ENCODE data around the gene PSME2.

PSME2 gene

GRCh38 chr14:24179294-24179960, 33.0 kb upstream of the PSME2 start:
- no peak for ATAC-seq

DNA sequence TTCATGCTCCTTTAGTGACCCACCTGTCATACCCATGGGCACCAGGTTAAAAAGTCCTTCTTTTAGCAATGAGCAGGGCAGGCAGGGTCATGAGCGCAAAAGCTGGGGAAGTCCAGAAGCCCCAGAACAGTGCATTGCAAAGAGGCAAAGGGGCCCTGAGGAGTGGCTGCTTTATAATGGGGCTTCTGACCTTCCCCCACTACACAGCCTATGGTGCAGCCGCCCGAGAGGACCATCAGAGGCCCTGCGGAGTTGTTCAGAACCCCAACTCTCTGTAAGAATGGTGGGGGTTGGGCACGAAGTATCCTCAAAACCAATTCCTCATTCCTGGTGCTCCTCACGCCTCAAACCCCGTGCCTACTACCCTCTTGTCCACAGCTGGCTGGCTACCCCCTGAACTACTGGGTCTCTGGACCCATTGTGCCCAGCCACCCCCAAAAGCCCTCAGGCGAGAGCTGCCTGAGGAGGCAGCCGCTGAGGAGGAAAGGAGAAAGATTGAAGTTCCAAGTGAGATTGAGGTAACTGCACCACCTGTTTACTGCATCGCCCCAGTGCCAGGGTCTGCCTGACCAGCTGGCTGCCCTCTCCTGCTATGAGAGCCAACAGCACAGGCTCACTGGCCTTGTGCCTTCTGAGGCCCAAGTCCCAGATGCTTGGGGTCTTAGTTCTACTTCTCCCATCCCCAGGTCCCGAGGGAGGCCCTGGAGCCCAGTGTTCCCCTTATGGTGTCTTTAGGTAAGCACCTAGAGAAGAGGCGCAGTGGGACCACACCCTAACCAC, 32.2 kb upstream of the PSME2 start:
- ATAC-seq: no peak

GRCh38 chr14:24177891-24178290, 31.5 kb upstream of the PSME2 start:
- ATAC-seq: no peak

GRCh38 chr14:24177041-24177825, 30.8 kb upstream of the PSME2 start:
- no peak for ATAC-seq

- no peak for ATAC-seq
These were observed 30.2 kb upstream of the PSME2 start for GRCh38 chr14:24176599-24176998.

DNA sequence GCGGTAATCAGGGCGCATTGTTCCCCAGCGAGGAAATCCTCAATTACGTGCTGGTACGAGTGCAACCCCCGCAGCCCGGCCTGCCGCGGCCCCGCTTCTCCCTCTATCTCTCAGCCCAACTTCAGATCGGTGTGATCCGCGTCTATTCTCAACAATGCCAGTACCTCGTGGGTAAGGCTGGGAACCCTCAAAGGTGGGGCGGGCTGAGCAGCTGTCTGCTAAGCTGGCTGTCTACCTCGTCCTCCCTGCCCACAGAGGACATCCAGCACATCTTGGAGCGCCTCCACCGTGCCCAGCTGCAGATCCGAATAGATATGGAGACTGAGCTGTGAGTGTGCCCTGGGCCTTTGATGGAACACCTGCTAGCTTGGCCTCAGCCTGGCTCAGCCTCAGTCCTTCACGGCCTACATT, 26.5 kb upstream of the PSME2 start:
- ATAC-seq: no peak

GRCh38 chr14:24172261-24172860, 26.0 kb upstream of the PSME2 start:
- ATAC-seq: no peak

GRCh38 chr14:24171422-24172260, 25.2 kb upstream of the PSME2 start, which contains the start of gene REC8:
Gene REC8 (plus strand): TSS chr14:24172080. CDS start chr14:24172553, 473 bp downstream.
- peak; percentile 76 to 80 for ATAC-seq

- no peak for ATAC-seq
These were observed 21.2 kb upstream of the PSME2 start for GRCh38 chr14:24167469-24168114.

GRCh38 chr14:24165785-24166184, 19.4 kb upstream of the PSME2 start:
- no peak for ATAC-seq

GRCh38 chr14:24164518-24164991, 18.1 kb upstream of the PSME2 start:
- ATAC-seq: no peak

DNA sequence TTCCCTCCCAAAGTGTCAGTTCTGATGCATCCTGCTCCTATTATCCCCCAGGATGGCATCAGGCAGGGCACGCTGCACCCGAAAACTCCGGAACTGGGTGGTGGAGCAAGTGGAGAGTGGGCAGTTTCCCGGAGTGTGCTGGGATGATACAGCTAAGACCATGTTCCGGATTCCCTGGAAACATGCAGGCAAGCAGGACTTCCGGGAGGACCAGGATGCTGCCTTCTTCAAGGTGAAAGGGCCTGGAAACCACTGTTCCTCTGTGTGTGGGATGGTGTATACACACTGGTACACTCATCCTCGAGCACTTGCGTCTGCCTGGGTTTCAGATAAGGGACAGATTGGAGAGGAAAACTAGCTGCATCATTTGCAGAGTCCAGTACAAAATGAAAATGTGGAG, 15.7 kb upstream of the PSME2 start:
- no peak for ATAC-seq

DNA sequence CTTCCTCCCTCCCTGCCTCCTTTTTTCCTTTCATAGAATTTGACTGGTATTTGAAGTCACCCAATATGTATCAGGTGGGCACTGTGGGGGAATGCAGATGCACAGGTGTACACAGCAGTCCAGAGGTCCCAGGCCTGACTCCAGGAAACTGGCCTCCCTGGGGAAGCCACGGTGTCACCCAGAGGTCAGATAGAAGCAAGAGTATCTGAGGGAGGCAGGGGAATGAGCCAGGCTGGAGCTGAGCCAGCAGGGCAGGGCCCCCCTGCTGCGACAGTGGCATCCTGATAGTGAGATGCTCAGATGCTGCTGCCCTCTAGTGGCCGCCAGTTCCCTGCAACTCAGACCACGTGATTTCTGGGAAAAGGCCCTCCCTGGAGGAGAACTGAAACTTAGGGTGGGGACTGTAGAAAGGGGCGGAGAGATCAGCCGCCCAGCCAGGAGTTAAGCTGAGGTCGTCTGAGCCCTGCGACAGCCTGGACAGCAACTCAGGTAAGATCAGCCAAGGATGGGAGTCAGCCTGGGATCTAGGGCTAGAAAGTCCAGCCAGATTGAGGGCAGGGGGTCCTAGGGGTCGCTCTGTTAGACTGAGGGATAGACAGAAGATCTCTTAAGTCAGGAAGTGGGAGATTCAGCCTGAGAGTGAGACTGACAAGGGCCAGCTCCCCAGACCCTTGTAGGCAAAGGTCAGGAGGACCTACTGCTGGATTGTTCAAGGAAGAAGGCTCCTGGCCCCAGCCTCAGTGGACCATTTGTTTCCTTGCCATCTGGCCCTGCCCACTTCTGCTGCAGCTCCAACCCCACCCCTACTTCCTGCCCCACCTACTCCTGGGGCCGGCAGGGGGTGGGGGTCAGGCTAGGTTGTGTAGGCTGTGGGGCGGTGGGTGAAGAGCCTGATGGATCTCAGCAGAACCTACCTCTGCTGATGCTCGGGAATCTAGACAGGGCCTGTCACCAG, 14.7 kb upstream of the PSME2 start, which contains the start of gene IRF9:
Gene IRF9, plus strand, starts transcription at position 416 of the 955 bp plus-strand sequence. CDS start 880 bp downstream, outside the sequence.
- peak; percentile 89 to 90 for ATAC-seq

GRCh38 chr14:24160499-24160849, 14.1 kb upstream of the PSME2 start:
- ATAC-seq: no peak

- no peak for ATAC-seq
These were observed 13.5 kb upstream of the PSME2 start for GRCh38 chr14:24159777-24160498.

GRCh38 chr14:24157331-24157730, 10.9 kb upstream of the PSME2 start:
- no peak for ATAC-seq

DNA sequence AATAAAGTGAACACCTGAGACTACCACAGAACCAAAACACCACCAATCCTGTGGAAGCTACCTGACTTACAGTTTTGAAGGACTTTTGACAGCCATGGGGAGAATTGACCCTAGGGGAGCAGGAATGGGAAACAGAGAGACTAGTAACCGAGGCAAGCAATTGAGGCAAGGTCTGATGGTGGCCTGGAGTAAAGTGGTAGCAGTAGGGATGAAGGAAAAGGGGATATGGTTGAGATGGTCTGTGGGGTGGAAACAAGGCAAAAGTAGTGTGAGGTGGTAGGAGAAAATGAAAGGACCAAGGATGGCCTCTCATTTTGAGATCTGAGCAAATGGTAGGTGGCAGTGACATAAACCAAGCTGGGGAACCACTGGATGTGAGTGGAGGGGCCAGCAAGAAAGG, 10.4 kb upstream of the PSME2 start:
- ATAC-seq: no peak

- no peak for ATAC-seq
These were observed 8.7 kb upstream of the PSME2 start for GRCh38 chr14:24155100-24155499.

DNA sequence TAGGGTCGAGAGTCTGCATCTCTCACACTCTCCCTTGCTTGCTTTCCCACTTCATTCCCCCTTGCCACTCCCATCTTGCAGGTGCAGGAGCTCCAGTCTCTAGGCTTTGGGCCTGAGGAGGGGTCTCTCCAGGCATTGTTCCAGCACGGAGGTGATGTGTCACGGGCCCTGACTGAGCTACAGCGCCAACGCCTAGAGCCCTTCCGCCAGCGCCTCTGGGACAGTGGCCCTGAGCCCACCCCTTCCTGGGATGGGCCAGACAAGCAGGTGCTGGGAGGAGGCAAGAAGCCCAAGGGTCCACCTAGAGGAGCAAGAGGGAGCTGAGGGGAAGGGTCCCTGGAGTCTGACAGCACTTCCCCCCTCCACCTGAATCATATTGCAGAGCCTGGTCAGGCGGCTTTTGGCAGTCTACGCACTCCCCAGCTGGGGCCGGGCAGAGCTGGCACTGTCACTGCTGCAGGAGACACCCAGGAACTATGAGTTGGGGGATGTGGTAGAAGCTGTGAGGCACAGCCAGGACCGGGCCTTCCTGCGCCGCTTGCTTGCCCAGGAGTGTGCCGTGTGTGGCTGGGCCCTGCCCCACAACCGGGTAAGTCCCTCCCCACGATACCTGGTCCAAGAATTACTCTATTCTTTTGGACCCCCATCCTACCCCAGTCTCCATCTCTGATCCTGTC, 5.1 kb upstream of the PSME2 start:
- ATAC-seq: no peak

Data from activated CD4-positive, CD25-positive, alpha-beta regulatory T cell treated with anti-CD3 and anti-CD28 coated beads, Interleukin-2, amount 50 U/mL, for 24 hours (primary cell).